ENCODE measurements around the gene TNFRSF21.
"Not testable (repeated sequence)": the region's sequence is repeated elsewhere in the genome, so short reads cannot be mapped to it uniquely, and the experiment has no call there.

TNFRSF21 gene

GRCh38 chr6:47247227-47247797, 62.4 kb downstream of the TNFRSF21 start:
- DNase-seq, result no peak

- no peak for DNase-seq
Measured at GRCh38 chr6:47246551-47246950, 63.2 kb downstream of the TNFRSF21 start.

- DNase-seq, result no peak
Measured at GRCh38 chr6:47245745-47246371, 63.8 kb downstream of the TNFRSF21 start.

GRCh38 chr6:47242483-47243386, 67.0 kb downstream of the TNFRSF21 start:
- DNase-seq, result peak; percentile 39 to 53

- no peak for DNase-seq
Measured at GRCh38 chr6:47241742-47242482, 67.8 kb downstream of the TNFRSF21 start.

GRCh38 chr6:47240277-47240890, 69.3 kb downstream of the TNFRSF21 start:
- DNase-seq, result no peak

GRCh38 chr6:47239546-47239945, 70.2 kb downstream of the TNFRSF21 start:
- DNase-seq, result no peak

- DNase-seq, result no peak
Measured at GRCh38 chr6:47238456-47238995, 71.2 kb downstream of the TNFRSF21 start.

GRCh38 chr6:47237196-47237595, 72.5 kb downstream of the TNFRSF21 start:
- no peak for DNase-seq

GRCh38 chr6:47235964-47236760, 73.5 kb downstream of the TNFRSF21 start:
- no peak for DNase-seq

- no peak for DNase-seq
Measured at GRCh38 chr6:47235421-47235820, 74.3 kb downstream of the TNFRSF21 start.

- DNase-seq, result no peak
Measured at GRCh38 chr6:47234266-47234933, 75.3 kb downstream of the TNFRSF21 start.

- no peak for DNase-seq
Measured at GRCh38 chr6:47231151-47231550, 78.6 kb downstream of the TNFRSF21 start.

- no peak for DNase-seq
Measured at GRCh38 chr6:47230579-47230978, 79.1 kb downstream of the TNFRSF21 start.

GRCh38 chr6:47229255-47229654, 80.5 kb downstream of the TNFRSF21 start:
- DNase-seq, result no peak

- DNase-seq, result not testable (repeated sequence)
Measured at GRCh38 chr6:47228093-47228492, 81.6 kb downstream of the TNFRSF21 start.

GRCh38 chr6:47223251-47223650, 86.5 kb downstream of the TNFRSF21 start:
- DNase-seq, result not testable (repeated sequence)

- DNase-seq, result no peak
Measured at GRCh38 chr6:47221565-47221964, 88.1 kb downstream of the TNFRSF21 start.

GRCh38 chr6:47209632-47210031, 100.1 kb downstream of the TNFRSF21 start:
- no peak for DNase-seq

- DNase-seq, result no peak
Measured at GRCh38 chr6:47207261-47207660, 102.4 kb downstream of the TNFRSF21 start.

GRCh38 chr6:47206626-47207025, 103.1 kb downstream of the TNFRSF21 start:
- no peak for DNase-seq

Measured in hippocampal formation (tissue), 2 donors.